Stimulated activated CD4-positive, alpha-beta T cell treated with anti-CD3 and anti-CD28 coated beads, Interleukin-1b, Interleukin-23, amount 100 ng/mL, for 4 hours (primary cell): ENCODE measurements around the gene SMARCD1.
"Not testable (repeated sequence)": the region's sequence is repeated elsewhere in the genome, so short reads cannot be mapped to it uniquely, and the experiment has no call there.

Source experiments
- DNase-seq, 2 donors: peaks; one replicate each; pipeline ENCODE4 v3.0.0-alpha.2; 2020; ENCODE audit warnings: low read depth in 2 of 2

The SMARCD1 gene

DNA sequence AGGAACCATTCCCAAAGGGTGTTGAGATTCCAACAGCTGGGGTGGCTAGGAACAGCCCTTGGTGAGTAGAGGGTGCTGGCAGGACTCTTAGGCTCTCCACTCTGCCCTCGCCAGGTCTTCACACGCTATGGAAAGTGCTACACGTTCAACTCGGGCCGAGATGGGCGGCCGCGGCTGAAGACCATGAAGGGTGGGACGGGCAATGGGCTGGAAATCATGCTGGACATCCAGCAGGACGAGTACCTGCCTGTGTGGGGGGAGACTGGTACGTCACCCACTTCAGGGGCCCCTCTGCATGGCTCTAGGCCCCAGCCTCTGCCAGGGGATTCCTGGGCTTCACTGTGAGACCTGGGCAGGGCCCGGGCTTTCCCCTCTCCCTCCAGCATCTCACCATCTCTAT, 8.0 kb upstream of the SMARCD1 start:
- DNase-seq, result no peak

DNA sequence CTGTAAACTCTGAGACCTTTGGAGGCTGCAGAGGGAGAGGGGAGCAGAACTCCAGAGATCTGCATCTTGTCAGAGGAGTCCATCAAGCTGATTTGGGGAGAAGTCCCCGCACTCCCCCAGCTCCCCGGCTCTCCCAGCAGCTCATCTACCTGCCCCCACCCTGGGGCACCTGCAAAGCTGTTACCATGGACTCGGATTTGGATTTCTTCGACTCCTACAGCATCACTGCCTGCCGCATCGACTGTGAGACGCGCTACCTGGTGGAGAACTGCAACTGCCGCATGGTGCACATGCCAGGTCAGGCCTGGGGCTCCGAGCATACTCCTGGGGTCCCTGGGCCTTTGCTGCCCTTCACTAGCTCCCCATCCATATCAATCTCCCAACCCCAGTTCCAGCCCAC, 6.9 kb upstream of the SMARCD1 start:
- DNase-seq, result no peak

DNA sequence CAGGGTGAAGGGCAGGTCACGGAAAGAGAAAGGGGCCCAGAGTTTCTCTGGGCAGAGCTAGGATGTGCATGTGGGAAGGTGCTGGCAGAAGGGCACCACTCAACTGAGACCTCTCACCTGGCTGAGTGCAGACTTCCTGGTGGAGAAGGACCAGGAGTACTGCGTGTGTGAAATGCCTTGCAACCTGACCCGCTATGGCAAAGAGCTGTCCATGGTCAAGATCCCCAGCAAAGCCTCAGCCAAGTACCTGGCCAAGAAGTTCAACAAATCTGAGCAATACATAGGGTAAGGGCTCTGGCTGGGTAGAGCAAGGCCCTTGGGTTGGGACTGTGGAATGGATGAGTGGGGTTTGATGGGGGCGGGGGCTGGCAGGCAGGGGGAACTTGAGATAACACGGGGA, 5.4 kb upstream of the SMARCD1 start:
- DNase-seq, result no peak

DNA sequence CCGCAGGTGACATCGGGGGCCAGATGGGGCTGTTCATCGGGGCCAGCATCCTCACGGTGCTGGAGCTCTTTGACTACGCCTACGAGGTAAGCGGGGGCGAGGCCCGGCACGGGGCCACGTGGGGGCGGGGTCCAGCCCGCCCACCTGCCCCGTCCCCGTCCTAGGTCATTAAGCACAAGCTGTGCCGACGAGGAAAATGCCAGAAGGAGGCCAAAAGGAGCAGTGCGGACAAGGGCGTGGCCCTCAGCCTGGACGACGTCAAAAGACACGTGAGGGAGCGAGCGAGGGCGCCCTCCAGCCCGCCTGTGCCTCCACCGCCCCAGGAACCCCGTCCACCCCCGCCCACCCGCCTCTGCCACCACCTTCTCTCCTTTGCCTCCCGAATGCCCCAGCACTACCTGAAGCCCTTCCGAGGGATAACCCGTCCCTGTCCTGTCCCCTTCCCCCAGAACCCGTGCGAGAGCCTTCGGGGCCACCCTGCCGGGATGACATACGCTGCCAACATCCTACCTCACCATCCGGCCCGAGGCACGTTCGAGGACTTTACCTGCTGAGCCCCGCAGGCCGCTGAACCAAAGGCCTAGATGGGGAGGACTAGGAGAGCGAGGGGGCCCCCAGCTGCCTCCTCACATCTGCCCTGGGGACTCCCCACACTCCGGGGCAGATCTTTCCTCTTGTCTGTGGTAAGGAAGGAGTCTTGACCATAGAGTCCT, 3.9 kb upstream of the SMARCD1 start:
- DNase-seq, result no peak

DNA sequence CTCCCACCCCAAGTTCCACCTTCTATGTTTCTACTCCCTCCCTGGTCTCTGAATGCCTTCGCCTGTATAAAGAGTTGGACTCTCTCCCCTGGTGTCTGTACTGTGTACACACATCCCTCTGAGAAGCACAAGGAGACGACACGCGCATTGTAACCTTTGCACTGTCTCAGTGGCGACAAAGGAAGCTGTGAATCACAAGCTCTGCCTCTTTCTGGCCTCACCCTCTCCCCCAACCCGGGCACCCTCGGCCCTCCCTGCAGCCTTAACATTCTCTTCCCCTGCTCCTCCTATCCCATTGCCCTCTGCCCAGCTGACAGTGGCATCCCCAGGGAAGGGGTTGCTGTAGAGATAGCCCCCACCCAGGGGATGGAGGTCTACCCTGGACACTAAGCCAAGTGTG, 2.5 kb upstream of the SMARCD1 start:
- no peak for DNase-seq

DNA sequence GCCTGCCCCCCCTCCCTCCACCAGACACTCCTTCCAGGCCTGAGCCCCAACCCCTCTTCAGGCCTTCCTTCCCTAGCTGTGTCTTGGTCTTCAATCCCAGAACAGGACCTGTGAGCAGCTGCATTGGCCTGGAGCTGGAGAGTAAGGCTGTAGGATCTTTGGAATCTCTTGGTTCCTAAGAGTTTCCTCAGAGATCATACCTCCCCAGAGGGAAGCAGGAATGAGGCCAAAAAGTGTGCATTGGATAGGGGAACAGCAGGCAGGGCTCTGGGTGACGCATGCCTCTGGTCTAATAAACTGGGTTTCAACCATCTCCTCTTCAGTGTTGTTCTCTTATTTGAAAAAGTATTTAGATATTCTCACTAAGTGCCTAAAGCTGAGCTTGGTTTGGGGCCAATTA, 1.8 kb upstream of the SMARCD1 start:
- DNase-seq, result no peak

DNA sequence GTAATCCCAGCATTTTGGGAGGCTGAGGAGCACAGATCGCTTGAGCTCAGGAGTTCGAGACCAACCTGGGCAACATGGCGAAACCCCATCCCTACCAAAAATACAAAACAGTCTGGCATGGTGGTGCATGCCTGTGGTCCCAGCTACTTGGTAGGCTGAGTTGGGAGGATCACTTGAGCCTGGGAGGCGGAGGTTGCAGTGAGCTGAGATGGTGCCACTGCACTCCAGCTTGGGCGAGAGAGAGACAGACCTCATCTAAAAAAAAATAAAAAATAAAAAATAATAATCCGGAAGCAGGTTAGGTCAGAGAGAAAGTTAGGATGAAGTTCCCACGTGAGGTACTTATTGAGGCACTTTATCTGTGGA, 750 bp upstream of the SMARCD1 start:
- not testable (repeated sequence) for DNase-seq

DNA sequence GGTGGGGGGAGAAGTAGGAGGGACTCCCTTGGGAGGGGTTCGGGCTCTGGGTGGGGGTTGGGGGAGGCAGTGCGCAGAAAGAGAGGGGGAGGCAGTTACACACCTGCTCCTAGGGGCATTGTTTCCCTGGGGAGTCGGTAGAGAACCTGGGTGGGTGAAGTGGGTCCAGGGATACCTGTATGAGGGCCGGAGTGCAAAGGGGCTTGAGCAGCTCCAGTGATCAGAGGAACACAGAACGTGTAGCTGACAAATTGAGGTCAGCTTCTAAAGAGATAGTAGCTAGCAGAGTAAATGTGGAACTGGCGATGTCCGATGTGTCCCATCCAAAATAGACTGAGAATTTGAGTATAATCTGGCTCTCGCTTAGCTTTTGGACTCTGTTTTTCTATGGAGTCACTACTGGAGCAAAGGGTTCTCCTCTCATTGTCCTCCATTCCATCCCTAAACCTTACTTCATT, 502 bp downstream of the SMARCD1 start:
- no peak for DNase-seq

DNA sequence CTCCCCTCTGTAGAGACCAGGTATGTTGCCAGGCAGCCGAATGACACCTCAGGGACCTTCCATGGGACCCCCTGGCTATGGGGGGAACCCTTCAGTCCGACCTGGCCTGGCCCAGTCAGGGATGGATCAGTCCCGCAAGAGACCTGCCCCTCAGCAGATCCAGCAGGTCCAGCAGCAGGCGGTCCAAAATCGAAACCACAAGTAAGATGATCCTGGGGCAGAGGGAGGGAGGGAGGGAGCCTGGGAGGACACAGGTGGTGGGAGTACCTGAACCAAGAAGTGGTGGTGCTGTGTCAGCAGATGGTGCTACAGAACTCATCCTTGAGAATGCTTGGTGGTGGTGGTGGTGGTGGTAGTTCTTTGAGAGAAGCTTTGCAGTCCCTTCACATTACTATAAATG, 1.0 kb downstream of the SMARCD1 start:
- DNase-seq, result no peak

DNA sequence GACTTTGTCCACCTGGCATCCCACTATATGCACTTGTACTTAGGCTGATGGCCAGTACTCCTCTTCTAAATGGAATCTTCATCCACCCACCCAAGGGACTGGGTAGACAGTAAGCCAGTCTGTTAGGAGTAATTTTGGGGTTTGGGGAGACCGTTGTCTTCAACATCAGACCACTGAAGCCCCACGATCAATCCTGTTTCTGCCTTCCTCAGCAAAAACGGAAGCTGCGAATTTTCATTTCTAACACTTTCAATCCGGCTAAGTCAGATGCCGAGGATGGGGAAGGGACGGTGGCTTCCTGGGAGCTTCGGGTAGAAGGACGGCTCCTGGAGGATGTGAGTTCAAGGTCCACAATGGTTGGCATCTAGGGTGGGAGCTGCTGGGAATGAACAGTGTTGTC, 2.0 kb downstream of the SMARCD1 start:
- no peak for DNase-seq

DNA sequence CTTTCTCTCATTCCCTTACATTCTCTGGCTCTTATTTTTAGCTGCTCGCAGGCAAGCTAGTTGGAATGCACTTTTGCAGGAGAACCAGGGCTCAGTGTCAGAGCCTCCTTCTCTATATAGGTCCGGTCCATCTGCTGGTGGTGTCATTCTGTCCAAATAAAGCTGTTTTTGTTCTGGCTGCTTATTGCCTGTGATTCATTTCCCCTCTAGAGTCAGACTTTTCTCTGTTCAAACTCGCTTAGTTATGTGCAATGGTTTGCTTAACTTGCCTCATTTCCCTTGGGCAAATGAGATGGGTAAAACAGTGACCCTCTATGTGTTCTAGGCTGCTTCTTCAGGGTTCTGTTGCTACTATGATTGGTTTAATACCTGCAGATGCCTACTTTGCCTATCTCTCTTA, 2.9 kb downstream of the SMARCD1 start:
- DNase-seq, result no peak

DNA sequence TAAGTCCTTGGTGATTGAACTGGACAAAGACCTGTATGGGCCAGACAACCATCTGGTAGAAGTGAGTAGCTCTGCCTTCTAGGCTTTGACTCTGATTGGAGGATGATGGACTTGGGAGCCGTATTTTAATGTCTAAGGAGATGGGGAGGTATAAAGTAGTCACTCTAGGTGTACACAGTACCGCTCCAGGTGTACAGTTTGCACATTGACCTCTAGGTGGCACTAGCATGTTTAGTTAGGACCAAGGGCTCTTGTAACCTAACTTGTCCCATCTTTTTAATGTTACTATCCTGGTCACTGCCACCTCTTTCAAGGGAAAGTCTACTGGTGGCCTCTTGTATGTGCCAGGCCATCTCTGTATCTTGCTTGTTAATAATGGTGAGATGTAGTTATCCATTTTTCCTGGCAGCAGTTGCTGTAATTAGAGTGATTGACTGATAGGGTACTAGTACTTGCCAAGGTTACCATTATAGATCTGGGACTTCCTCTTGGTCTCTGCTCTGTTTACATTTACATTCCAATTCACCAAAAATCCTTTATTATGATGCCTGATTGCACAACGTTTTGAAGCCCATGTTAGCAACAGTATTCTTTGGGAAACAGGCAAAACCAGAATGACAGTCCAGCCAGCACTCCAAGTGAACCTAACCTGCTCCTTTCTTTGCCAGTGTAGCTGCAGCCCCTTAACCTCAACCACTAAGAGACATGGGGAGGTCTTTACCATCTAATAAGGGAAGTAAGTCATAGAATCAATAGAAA, 3.6 kb downstream of the SMARCD1 start:
- peak in 1 of 2 donors; percentile 40 for DNase-seq

DNA sequence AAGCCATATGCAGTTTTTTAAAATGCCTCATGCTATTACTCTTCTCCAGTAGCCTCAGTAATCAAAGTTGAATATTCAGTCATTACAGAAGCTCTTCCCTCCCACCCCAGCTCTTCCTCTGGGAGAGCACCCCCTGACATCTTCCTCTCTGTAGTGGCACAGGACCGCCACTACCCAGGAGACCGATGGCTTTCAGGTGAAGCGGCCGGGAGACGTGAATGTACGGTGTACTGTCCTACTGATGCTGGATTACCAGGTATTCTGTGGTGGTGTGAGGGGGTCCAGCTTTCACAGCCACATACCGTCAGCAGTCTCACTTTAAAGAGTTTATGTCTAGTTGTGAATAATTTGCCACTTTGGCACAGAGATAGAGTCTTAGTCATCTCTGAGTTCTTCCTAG, 4.6 kb downstream of the SMARCD1 start:
- DNase-seq, result no peak

DNA sequence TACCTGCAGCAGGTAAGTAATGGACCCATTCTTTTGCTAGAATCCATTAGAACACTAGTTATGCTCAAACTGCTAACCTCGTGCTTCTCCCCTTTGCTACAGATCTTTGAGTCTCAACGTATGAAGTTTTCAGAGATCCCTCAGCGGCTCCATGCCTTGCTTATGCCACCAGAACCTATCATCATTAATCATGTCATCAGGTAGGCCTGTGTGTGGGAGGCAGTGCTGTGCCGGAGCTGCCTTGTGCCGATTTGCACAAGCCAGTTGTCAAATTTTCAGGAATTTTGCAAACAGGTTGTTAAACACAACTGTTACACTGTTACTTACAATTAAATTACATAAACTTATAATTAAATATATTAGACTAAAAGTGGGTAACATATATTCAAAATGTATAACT, 5.2 kb downstream of the SMARCD1 start:
- DNase-seq, result no peak

DNA sequence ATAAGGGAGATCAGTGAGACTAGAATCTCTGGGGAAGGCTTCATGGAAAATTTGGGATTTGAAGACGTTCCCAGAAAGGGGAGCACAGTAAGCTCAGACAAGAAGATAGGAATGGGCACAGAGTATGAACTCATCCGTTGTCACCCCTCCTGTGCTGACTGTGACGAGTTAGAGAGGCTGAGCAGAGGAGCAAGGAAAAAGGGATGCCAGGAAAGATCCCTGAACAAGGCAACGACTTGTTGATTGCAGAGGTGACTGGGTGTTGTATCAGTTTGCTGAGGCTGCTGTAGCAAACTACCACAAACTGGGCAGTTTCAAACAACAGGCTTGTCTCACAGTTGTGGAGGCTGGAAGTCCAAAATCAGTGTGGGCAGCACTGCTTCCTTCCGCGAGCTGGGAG, 12.8 kb downstream of the SMARCD1 start:
- no peak for DNase-seq

DNA sequence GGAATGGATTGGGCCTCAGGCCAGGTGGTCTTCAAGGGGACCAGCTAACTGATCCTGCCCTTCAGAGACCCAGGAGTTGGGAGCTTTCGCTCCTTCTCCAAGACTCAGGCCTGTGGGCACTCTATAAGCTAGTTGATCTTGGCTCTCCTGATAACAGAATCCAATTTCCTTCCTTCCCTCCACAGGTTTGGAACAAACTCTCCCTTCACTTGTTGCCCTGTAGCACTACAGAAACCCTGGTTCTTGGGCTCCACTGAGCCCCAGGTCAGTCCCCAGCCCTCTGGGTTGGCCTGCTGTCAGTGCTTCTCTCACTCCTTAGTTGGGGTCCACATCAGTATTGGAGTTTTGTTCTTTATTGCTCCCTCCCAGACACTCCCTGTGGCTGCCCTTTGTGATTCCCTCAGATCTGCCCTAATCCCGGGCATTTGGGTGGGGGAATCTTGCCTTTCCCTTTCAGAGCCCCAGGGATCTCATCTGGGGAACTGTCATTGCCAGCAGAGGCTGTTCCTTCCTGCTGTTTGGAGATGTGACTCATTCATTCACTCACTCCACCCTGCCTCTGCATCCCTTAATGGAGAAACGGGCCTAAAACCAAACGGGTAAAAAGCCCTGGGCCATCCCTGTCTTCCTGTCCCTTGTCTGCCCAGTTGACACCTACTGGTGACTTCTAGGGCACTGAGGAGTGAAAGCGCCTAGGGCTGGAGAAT, 14.3 kb downstream of the SMARCD1 start:
- DNase-seq, result no peak

DNA sequence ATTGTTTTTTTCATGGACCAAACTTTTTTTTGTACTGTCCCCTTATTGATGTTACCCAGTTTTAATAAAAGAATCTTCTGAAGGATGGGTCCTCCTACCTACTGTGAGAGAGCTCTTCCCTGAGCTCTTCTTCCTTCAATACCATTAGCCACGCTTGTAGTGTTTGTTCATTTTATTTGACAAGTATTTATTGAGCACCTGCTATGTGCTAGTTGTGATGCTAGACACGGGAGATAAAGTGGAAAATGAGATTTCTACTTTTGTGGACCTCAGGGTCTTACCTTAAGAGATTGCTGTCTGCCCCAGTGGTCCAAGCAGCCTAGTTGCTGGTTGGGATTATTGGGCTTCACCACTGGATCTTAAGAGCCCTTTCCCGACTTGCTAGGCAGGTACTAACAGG, 15.4 kb downstream of the SMARCD1 start:
- DNase-seq, result no peak

DNA sequence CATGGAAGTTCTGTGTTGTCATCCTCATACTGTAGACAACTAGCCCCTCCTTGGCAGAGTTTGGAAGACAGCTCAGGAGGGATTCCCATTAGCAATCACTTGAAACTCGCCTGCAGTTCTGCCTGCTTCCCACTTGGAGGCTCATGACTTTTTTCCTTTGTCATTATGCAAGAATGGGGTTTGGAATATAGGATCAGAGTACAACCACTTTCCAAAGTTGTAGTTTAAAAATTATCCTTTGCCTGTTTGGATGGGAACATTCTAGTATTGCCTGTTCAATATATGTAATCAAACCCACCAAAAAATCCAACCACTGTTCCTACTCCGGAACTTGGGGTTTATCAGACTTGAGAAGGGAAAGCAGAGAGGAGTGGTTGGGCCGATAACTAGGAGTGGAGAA, 16.5 kb downstream of the SMARCD1 start:
- DNase-seq, result no peak

DNA sequence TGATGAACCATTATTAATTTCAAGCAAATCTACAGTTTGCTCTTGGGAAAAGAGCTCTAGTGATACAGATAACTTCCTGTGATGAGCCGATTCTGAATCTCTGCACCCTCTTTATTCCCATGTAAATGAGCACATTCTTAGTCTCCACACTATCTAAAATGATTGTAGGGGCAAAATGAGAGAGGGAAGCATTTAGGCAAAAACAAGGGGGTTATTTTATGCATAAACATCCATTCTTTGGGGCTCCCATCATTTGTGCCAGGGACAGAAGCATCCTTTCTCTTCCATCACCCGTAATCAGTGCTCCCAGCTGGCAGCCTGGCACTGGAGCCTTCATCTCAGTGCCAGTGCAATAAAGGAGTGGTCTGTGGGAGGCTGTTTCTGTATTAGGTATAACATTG, 17.0 kb downstream of the SMARCD1 start:
- no peak for DNase-seq

DNA sequence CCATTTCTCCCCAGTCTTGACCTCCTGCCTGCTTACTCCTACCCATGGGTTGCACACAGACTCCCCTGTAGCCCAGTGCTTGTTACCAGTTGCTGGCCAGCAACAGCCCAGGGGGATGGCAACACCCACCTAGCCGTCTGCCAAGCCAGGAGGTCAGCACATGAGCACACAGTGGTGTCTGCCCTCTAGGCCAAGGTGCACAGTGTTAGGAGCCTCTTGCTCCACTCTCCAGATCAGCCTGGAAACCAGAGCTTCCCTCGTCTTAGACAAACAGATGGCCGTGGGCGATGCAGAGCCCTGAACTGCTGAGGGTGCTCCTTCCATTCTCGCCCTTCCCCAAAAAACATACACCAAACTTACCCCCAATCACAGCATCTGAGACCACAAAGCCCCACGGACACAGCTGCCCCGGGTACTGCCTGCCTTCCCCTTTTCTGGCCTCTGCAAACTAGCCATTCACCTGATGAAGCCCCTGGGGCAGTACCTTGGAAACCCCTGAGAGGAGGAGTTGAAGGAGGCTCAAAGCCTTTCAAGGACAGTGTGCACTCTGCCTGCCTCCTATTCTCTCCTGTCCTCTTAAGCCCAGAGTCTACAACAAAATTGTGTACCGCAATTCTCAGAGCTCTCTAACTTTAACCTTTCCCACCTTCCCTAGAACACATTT, 17.6 kb downstream of the SMARCD1 start:
- DNase-seq, result no peak

DNA sequence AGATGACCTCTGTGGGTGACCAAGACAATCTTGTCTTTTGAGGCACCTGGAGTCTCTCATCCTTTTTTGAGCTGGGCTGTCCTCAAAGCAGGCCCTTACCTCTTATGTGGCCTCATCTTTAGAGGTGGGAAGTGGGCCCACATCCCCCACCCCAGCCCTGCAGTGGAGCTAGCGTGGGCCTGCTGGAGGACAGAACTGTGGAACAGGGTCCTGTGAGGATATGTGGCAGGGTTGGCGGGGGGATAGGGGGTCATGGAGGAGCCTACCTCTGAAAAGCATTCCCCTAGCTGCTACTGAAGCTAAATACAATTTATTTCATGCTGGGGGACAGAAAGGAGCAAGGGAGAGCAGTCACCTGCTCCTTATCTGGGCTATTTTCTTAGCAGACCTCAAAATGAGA, 18.2 kb downstream of the SMARCD1 start:
- no peak for DNase-seq

DNA sequence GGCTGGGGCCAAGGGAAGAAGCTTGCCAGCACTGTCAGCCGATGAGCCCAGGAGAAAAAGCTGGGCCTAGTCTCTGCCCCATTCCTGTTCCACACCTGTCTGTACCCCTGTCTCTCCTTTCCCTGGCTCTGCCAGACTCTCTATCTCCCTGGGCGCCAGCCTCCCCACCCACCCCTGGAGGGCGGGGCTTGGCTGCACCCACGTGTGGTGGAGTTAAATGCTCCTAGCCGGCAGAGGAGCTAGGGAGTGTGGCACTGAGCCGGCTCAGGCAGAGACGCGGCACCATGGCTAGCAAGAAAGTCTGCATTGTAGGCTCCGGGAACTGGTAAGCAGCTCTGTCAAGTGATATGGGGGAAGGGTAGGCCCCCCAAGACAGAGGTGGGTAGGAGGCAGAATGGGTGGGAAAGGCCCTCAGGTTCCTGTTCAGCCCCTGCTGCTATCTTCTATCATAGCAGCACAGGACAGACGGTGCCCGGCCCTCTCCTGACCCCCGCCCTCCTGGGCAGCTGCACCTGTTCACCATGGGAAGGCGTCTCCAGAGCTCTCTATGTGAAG, 18.7 kb downstream of the SMARCD1 start, which contains the start of gene GPD1:
TSS of gene GPD1 (plus strand) at position 242 of the 555 bp plus-strand sequence. CDS start at position 285, 43 bp downstream.
- no peak for DNase-seq
